Upper lobe of left lung (tissue), 6 donors: Measurements from ENCODE around the gene THNSL1. TPM values are rescaled to one million over a fixed set of nuclear protein-coding genes. Genes with fewer than 3 reads are reported as not detected.

Experiments
- ATAC-seq, 2 donors: fragments of 200-7000 bp; cut with Tn5 transposase; one replicate each; pipeline ENCODE4 v1.9.1; 2022; ENCODE audit warnings: mild to moderate bottlenecking in 2 of 2, moderate library complexity in 2 of 2; ENCODE audit not compliant: low FRiP score in 2 of 2
- DNase-seq, 2 donors: peaks; one replicate each; pipeline ENCODE4 v3.0.0-alpha.2; 2019 to 2020
- H3K27ac ChIP-seq, 4 donors: fragments of 200-600 bp; sonication (generic); one replicate each; pipeline ENCODE4 v1.5.1; 2016 to 2019
- H3K27me3 ChIP-seq, 4 donors: fragments of 200-600 bp; sonication (generic); one replicate each; pipeline ENCODE4 v1.5.1; 2017 to 2019
- H3K36me3 ChIP-seq, 4 donors: fragments of 200-600 bp; sonication (generic); one replicate each; pipeline ENCODE4 v1.5.1; 2016 to 2019
- H3K4me1 ChIP-seq, 4 donors: fragments of 200-600 bp; sonication (generic); one replicate each; pipeline ENCODE4 v1.5.1; 2018 to 2019
- H3K4me3 ChIP-seq, 4 donors: fragments of 200-600 bp; sonication (generic); one replicate each; pipeline ENCODE4 v1.5.1; 2017 to 2019; ENCODE audit warnings: mild to moderate bottlenecking in 2 of 4, moderate library complexity in 1 of 4
- H3K9me3 ChIP-seq, 4 donors: fragments of 200-600 bp; sonication (generic); one replicate each; pipeline ENCODE4 v1.5.1; 2018 to 2019
- EP300 ChIP-seq, 4 donors: sonication (generic); formaldehyde crosslinking; IDR thresholded peaks; one replicate each; pipeline ENCODE4 v1.5.1; 2017; ENCODE audit warnings: antibody characterized with exemption in 4 of 4, control low read depth in 2 of 4
- POLR2A ChIP-seq, 4 donors: fragments of 450-650 bp; IDR thresholded peaks; one replicate each; pipeline ENCODE4 v1.5.1; 2016 to 2017; ENCODE audit warnings: antibody characterized with exemption in 4 of 4, mild to moderate bottlenecking in 2 of 4
- POLR2AphosphoS5 ChIP-seq, 2 donors: sonication (generic); formaldehyde crosslinking; IDR thresholded peaks; one replicate each; pipeline ENCODE4 v1.5.1; 2017; ENCODE audit warnings: antibody characterized with exemption in 2 of 2
- WGBS, 2 donors: methylation state at CpG; one replicate each; pipeline ENCODE4 v1.1.5; 2017 to 2018; 5-methylcytosine and 5-hydroxymethylcytosine counted together
- total RNA-seq, 6 donors: library from RNA; depleted of rRNA in 4 of 6; stranded (reverse); fragments of >200 nt in 4 of 6; gene quantifications; one replicate each; pipeline versions ENCODE4 v1.1.0 to v1.2.1, GENCODE V29; 2016 to 2021
- TF ChIP-seq, protein P1 (sequence below), 6 experiments: fragments of 450-650 bp in 4 of 6; fragments of 200-600 bp in 2 of 6; sonication (generic) in 2 of 6; IDR thresholded peaks; one replicate each; pipeline ENCODE4 v1.5.1; 2016 to 2019; ENCODE audit warnings: antibody characterized with exemption in 6 of 6
- donor health status: DM: no; HTN: no; CAD: no; lungs with moderate emphysema.
- donor health status: DM: no; HTN: yes; CAD: no; lungs with severe emphysema.

Gene THNSL1
- total RNA-seq, 6 donors from 2014 or later, result 0.78 to 3.2 (median 2.8) TPM

DNA sequence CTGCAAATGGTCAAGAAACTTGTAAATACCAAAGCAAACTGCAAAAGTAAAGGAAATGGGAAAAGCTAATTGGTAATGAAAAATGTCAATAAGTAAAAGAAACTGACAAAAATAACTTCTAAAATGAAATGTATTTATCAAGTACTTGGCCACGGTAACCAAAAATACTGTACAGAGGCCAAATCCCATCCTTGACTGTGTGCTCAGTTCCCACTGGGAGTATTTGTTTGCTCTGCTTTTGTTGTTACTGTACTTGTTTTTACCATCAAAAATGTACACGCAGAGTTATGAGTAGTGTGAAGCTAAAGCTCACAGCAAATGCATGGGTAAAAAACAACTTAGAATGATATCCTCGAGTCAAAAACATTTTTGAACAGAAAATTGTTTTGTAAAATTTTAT is 31.5 kb upstream of the THNSL1 start:
- TF ChIP-seq POLR2A (IDR thresholded peaks at IDR 0.05) (no peak), POLR2AphosphoS5 (IDR thresholded peaks at IDR 0.05) (no peak), EP300 (IDR thresholded peaks at IDR 0.05) (no peak)
- TF ChIP-seq, protein P1, sequence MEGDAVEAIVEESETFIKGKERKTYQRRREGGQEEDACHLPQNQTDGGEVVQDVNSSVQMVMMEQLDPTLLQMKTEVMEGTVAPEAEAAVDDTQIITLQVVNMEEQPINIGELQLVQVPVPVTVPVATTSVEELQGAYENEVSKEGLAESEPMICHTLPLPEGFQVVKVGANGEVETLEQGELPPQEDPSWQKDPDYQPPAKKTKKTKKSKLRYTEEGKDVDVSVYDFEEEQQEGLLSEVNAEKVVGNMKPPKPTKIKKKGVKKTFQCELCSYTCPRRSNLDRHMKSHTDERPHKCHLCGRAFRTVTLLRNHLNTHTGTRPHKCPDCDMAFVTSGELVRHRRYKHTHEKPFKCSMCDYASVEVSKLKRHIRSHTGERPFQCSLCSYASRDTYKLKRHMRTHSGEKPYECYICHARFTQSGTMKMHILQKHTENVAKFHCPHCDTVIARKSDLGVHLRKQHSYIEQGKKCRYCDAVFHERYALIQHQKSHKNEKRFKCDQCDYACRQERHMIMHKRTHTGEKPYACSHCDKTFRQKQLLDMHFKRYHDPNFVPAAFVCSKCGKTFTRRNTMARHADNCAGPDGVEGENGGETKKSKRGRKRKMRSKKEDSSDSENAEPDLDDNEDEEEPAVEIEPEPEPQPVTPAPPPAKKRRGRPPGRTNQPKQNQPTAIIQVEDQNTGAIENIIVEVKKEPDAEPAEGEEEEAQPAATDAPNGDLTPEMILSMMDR (IDR thresholded peaks at IDR 0.05), result no peak
- DNase-seq (no peak), ATAC-seq (no peak)
- no peaks in the 10 kb centered on the region for H3K4me1 ChIP-seq
- 59 to 60% methylated on average over 3 of the region's 3 CpGs for WGBS, 2 donors
- no peak overlapping the region for H3K27ac ChIP-seq
- H3K36me3 ChIP-seq, result no peaks in the 10 kb centered on the region
- H3K4me3 ChIP-seq, result no peak overlapping the region
- H3K27me3 ChIP-seq, result no peaks in the 10 kb centered on the region
- H3K9me3 ChIP-seq, result no peaks in the 10 kb centered on the region

DNA sequence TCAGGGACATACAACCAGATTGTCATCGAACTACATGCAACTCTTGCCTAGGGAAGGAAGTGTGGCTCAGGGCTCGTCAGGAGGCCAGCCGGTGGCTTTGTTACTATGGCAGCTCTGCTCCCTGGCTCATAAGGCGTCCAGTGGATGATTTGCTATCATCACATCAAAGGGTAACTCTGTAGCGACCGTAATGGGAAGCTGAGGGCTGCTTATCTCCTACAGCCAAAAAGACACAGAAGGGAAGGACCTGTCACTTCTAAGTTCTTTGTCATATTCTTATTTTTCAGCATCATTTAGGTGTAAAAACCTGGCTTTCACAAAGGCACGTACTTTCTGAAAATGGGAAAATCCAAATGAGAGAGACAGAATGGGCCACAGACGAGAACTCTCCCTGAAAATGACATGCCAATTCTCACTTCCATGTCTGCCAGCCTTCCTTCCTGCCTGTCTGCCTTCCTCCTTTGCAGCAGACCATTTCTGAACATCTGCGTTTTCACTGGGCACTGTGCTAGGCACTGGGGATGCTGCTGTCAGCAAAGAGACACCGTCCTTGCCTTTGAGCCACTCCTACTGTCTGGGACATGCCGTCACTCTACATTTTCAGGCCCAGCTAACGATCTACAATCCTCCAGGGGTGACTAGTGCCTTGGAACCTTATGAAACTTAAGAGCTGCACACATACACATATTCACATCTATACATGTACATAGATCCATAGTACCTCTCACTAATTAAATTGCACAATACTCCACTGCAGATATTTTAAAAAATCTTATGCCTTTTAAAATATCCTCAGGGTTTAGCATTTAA is 27.4 kb upstream of the THNSL1 start:
- no peak for DNase-seq
- WGBS, 2 donors, result 60 to 72% methylated on average over 11 to 12 of the region's 12 CpGs
- Histone ChIP-seq H3K27me3 (no peaks in the 10 kb centered on the region), H3K4me1 (no peaks in the 10 kb centered on the region), H3K9me3 (no peaks in the 10 kb centered on the region), H3K36me3 (no peaks in the 10 kb centered on the region), H3K4me3 (no peak overlapping the region), H3K27ac (no peak overlapping the region)
- peak in 1 of 2 donors; percentile 53 for ATAC-seq
- TF ChIP-seq EP300 (IDR thresholded peaks at IDR 0.05) (no peak), POLR2AphosphoS5 (IDR thresholded peaks at IDR 0.05) (no peak), POLR2A (IDR thresholded peaks at IDR 0.05) (no peak)
- TF ChIP-seq, protein P1 (IDR thresholded peaks at IDR 0.05), result no peak

DNA sequence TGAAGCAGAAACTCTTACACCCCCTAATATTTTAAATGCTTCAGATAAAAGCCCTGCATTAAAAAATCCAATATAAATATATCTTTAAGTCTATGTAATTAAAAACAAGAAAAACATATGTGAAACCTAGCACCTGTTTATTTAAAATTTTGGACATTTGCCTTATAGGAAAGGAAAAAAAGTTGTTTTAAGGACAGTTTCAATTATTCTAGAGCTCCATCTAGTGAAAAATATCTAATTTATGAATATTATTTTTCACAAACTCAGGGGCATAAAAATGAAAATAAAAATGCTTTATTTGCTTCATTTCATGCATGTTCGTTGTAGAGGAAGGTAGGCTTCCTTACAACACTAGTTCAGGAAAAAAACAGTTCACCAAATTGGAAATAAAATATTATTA is 26.5 kb upstream of the THNSL1 start:
- TF ChIP-seq EP300 (IDR thresholded peaks at IDR 0.05), result no peak
- TF ChIP-seq POLR2AphosphoS5 (IDR thresholded peaks at IDR 0.05), result no peak
- H3K4me1 ChIP-seq, result no peaks in the 10 kb centered on the region
- H3K27me3 ChIP-seq, result no peaks in the 10 kb centered on the region
- H3K9me3 ChIP-seq, result no peaks in the 10 kb centered on the region
- no peak for ATAC-seq
- H3K4me3 ChIP-seq, result no peak overlapping the region
- DNase-seq, result no peak
- 34 to 35% methylated on average over 1 of the region's 1 CpG for WGBS, 2 donors
- no peak overlapping the region for H3K27ac ChIP-seq
- no peaks in the 10 kb centered on the region for H3K36me3 ChIP-seq

DNA sequence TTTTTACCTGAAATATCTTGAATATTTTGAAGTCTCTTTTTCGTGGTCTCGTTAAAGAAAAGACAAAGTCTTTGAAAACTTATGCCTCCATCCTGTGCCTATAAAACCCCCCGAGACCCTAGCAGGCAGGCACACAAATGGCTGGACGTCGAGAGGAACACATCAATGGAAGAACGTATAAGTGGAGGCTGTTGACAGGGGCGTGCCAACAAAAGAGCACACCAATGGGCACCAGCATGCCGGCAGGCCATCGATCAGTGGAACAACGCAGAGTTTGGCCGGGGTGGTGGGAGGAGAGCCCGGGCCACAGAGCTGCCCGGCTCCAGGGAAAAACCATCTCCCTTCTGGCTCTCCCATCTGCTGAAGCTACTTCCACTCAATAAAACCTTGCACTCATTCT is 25.1 kb upstream of the THNSL1 start:
- Histone ChIP-seq H3K4me3 (no peak overlapping the region), H3K9me3 (no peaks in the 10 kb centered on the region), H3K27ac (no peak overlapping the region), H3K36me3 (no peaks in the 10 kb centered on the region), H3K27me3 (no peaks in the 10 kb centered on the region), H3K4me1 (no peaks in the 10 kb centered on the region)
- ATAC-seq (no peak), DNase-seq (peak in 1 of 2 donors; percentile 14)
- WGBS, 2 donors, result 92 to 96% methylated on average over 13 of the region's 13 CpGs
- TF ChIP-seq, protein P1 (IDR thresholded peaks at IDR 0.05), result no peak

DNA sequence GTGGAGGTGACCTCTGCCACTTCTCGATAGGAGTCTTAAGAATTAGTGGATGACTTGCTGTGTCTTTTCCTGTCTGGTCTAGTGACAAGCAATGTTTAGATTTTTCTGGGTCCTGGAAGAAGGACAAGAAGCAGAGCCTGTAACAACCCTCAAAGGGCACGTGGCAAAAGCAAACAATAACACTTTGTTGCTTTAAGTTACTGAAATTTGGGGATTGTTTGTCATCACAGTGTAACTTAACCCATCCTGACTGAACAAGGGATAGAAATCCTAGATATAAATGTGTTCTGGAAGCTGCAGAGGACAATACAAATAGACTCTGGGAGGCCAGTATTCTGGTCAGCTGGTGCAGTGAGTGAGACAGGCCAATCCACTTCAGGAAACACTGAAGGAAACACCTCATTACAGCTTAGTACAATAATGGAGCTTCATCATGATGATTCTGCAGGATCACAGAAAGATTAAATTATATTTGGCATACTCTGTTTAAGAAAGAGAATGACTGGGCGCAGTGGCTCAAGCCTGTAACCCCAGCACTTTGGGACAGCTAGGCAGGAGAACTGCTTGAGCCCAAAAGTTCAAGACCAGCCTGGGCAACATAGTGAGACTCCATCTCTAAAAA is 23.8 kb upstream of the THNSL1 start:
- DNase-seq (no peak), ATAC-seq (no peak)
- Histone ChIP-seq H3K36me3 (no peaks in the 10 kb centered on the region), H3K4me3 (no peak overlapping the region), H3K27ac (no peak overlapping the region), H3K4me1 (no peaks in the 10 kb centered on the region), H3K9me3 (no peaks in the 10 kb centered on the region), H3K27me3 (no peaks in the 10 kb centered on the region)
- WGBS, 2 donors, result 67 to 74% methylated on average over 3 of the region's 3 CpGs
- TF ChIP-seq EP300 (IDR thresholded peaks at IDR 0.05), result no peak
